ENCODE results near the gene ZNF92. TPM values are rescaled to one million over a fixed set of nuclear protein-coding genes. Genes with fewer than 3 reads are reported as not detected.
"Not testable (repeated sequence)": the region's sequence is repeated elsewhere in the genome, so short reads cannot be mapped to it uniquely, and the experiment has no call there.

ZNF92 gene
- polyA plus RNA-seq, 1 of the 3 experiments (the other 2 are of a cell fraction): 1.6 TPM

DNA sequence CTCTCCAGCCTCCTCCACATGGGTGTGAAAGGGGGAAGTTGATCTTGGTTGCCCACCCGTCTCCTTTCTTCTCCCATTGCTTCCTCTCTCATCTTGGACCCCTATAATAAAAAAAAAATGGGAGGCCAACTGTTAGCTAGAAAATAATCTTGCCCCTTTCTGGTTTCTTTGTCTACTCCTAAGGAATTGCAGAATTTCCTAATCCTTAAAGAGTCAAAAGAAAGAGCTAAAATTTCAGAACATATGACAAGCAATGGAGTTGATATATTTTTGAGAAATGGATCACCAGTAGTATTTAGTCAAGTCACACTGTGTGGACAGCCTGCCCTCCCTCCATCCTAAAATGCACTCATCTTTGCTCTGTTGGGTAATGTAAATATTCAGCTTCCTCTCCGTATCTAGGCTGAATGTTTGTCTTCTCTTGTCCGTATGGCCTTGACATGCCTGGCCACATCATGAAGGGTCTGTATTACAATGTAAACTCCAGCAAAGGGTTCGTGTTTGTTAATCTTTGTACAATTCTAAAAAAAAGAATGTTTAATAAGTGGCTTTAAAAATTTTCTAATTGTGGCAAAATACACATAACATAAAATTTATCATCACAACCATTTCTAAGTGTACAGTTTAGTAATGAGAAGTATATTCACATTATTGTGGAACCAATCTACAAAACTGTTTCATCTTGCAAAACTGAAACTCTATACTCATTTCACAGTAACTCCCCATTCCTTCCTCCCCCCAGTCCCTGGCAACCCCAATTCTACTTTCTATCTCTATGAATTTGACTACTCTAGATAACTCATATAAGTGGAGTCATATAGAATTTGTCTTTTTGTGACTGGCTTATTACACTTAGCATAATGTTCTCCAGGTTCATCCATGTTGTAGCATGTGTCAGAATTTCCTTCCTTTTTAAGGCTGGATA is 71.5 kb downstream of the ZNF92 start (continued):
- TF ChIP-seq, protein P1, sequence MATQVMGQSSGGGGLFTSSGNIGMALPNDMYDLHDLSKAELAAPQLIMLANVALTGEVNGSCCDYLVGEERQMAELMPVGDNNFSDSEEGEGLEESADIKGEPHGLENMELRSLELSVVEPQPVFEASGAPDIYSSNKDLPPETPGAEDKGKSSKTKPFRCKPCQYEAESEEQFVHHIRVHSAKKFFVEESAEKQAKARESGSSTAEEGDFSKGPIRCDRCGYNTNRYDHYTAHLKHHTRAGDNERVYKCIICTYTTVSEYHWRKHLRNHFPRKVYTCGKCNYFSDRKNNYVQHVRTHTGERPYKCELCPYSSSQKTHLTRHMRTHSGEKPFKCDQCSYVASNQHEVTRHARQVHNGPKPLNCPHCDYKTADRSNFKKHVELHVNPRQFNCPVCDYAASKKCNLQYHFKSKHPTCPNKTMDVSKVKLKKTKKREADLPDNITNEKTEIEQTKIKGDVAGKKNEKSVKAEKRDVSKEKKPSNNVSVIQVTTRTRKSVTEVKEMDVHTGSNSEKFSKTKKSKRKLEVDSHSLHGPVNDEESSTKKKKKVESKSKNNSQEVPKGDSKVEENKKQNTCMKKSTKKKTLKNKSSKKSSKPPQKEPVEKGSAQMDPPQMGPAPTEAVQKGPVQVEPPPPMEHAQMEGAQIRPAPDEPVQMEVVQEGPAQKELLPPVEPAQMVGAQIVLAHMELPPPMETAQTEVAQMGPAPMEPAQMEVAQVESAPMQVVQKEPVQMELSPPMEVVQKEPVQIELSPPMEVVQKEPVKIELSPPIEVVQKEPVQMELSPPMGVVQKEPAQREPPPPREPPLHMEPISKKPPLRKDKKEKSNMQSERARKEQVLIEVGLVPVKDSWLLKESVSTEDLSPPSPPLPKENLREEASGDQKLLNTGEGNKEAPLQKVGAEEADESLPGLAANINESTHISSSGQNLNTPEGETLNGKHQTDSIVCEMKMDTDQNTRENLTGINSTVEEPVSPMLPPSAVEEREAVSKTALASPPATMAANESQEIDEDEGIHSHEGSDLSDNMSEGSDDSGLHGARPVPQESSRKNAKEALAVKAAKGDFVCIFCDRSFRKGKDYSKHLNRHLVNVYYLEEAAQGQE (IDR thresholded peaks at IDR 0.05; ENCODE audit: low read depth, low read length): no peak
- TF ChIP-seq NRF1 (IDR thresholded peaks at IDR 0.05; ENCODE audit: low read depth, low read length) (no peak), ELF1 (IDR thresholded peaks at IDR 0.05) (no peak), RXRA (IDR thresholded peaks at IDR 0.05; ENCODE audit: borderline replicate concordance, low read depth) (no peak), FOXJ3 (CRISPR knock-in tag; IDR thresholded peaks at IDR 0.05) (no peak), CHD2 (IDR thresholded peaks at IDR 0.05; ENCODE audit: low read length, partially characterized antibody) (no peak), RFX5 (IDR thresholded peaks at IDR 0.05; ENCODE audit: low read length) (no peak), SMC3 (IDR thresholded peaks at IDR 0.05; ENCODE audit: low read depth, low read length) (no peak)
- TF ChIP-seq, protein P2, sequence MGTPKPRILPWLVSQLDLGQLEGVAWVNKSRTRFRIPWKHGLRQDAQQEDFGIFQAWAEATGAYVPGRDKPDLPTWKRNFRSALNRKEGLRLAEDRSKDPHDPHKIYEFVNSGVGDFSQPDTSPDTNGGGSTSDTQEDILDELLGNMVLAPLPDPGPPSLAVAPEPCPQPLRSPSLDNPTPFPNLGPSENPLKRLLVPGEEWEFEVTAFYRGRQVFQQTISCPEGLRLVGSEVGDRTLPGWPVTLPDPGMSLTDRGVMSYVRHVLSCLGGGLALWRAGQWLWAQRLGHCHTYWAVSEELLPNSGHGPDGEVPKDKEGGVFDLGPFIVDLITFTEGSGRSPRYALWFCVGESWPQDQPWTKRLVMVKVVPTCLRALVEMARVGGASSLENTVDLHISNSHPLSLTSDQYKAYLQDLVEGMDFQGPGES (IDR thresholded peaks at IDR 0.05; ENCODE audit: low read depth, low read length): no peak

DNA sequence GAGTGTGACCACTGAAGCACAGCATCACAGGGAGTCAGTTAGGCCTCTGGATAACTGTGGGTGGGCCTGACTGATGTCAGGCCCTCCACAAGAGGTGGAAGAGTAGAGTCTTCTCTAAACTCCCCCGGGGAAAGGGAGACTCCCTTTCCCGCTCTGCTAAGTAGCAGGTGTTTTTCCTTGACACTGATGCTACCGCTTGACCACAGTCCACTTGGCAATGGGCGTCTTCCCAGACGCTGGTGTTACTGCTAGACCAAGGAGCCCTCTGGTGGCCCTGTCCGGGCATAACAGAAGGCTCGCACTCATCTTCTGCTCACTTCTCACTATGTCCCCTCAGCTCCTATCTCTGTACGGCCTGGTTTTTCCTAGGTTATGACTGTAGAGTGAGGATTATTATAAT is 73.4 kb downstream of the ZNF92 start:
- H3K4me1 ChIP-seq (ENCODE audit: control insufficient read depth in 1 of 2, insufficient read depth in 2 of 2, low read depth in 1 of 2, low read length in 1 of 2): peaks cover 0 to 14% of the 10 kb centered on the region in 2 experiments; a peak in 1 of 4 replicates
- H3K9ac ChIP-seq; CTCF ChIA-PET; H3F3A ChIP-seq (replicated peaks; ENCODE audit: insufficient read depth); H2AFZ ChIP-seq (ENCODE audit: low read depth); DNase-seq; H3K4me2 ChIP-seq; H3K9me3 ChIP-seq; H4K20me1 ChIP-seq (ENCODE audit: insufficient read depth); H3K4me3 ChIP-seq (ENCODE audit: low read depth in 2 of 2, low read length in 1 of 2); H3K27ac ChIP-seq (ENCODE audit: low read depth in 2 of 2, low read length in 1 of 2); POLR2A ChIA-PET; H3K27me3 ChIP-seq (ENCODE audit: insufficient read depth); H3K79me2 ChIP-seq (ENCODE audit: insufficient read depth); H3K9me2 ChIP-seq; H3K36me3 ChIP-seq (replicated peaks in 1 of 2; ENCODE audit: control insufficient read depth in 1 of 2, insufficient read depth in 2 of 2, low read length in 1 of 2): not testable (repeated sequence)
- TF ChIP-seq SMC3 (IDR thresholded peaks at IDR 0.05; ENCODE audit: low read depth, low read length) (peak; percentile 41), RAD21 (IDR thresholded peaks at IDR 0.05; ENCODE audit: low read length) (peak; percentile 47)
- TF ChIP-seq, protein P3, sequence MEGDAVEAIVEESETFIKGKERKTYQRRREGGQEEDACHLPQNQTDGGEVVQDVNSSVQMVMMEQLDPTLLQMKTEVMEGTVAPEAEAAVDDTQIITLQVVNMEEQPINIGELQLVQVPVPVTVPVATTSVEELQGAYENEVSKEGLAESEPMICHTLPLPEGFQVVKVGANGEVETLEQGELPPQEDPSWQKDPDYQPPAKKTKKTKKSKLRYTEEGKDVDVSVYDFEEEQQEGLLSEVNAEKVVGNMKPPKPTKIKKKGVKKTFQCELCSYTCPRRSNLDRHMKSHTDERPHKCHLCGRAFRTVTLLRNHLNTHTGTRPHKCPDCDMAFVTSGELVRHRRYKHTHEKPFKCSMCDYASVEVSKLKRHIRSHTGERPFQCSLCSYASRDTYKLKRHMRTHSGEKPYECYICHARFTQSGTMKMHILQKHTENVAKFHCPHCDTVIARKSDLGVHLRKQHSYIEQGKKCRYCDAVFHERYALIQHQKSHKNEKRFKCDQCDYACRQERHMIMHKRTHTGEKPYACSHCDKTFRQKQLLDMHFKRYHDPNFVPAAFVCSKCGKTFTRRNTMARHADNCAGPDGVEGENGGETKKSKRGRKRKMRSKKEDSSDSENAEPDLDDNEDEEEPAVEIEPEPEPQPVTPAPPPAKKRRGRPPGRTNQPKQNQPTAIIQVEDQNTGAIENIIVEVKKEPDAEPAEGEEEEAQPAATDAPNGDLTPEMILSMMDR (IDR thresholded peaks at IDR 0.05): peak; percentile 44
- 22% methylated on average over 8 of the region's 8 CpGs for WGBS (ENCODE audit: low lambda C conversion rate)
